GM19240 (cell line): Measurements from ENCODE around the gene PFN4.
A peak's percentile ranks its signal among the peaks of the same experiment; 100 is the strongest.
"Not testable (repeated sequence)": the region's sequence is repeated elsewhere in the genome, so short reads cannot be mapped to it uniquely, and the experiment has no call there.

Experiments
- DNase-seq: peaks from one replicate; pipeline ENCODE4 v3.0.0; 2011; ENCODE audit warnings: low spot score; ENCODE audit not compliant: insufficient read length

PFN4 gene

DNA sequence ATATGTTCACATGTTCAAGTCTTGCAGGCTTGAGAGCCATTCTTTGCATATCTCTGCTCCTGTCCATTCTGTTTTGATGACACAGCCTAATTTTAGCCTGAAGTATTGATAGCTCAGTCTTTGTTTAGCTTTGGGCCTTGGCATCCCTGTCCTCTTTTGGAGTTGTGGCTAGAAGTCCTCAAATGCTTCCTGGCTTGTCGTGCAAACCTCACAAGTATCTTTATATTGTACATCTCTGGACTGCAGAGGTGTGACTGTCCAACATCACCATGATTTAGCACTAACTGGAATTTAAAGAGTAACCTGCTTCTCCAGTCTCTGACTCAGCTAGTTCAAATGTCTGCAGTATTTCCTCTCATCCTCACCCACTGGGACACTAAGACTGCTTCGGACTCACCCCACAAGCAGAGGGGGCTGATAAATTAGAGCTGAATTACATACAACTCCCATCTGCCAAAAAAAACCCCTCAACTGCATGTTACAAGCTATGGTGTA lies 11.7 kb downstream of the PFN4 start:
- no peak for DNase-seq

DNA sequence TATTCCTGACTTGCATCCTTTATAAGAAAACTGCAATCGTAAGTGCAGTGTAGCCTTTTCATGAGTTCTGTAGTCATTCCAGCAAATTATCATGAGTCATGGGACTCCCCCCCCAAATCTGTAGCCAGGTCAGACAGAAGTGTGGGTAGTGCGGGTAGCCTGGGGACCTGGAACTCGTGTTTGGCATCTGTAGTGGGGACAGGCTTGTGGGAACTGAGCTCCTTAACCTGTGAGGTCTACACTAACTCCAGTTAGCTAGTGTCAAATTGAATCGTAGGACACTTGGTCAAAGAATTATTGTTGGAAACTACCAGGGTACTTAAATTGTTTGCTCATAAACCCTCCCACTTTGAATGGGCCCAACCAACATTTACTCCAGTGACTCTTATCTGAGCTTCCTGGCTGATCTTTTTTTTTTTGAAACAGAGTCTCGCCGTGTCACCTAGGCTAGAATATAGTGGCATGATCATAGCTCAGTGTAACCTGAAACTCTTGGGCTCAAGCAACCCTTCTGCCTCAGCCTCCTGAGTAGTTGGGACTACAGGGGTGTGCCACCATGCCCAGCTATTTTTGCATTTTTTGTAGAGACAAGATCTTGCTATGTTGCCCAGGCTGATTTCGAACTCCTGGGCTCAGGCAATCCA lies 12.4 kb downstream of the PFN4 start:
- DNase-seq: no peak

DNA sequence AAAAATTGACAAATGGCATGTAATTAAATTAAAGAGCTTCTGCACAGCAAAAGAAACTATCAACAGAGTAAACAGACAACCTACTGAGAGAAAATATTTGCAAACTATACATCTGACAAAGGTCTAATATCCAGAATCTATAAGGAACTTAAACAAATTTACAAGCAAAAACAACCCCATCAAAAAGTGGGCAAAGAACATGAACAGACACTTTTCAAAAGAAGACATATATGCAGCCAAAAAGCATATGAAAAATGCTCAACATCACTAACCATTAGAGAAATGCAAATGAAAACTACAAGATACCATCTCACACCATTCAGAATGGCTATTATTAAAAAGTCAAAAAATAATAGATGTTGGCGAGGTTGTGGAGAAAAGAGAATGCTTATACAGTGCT lies 13.7 kb downstream of the PFN4 start:
- not testable (repeated sequence) for DNase-seq

DNA sequence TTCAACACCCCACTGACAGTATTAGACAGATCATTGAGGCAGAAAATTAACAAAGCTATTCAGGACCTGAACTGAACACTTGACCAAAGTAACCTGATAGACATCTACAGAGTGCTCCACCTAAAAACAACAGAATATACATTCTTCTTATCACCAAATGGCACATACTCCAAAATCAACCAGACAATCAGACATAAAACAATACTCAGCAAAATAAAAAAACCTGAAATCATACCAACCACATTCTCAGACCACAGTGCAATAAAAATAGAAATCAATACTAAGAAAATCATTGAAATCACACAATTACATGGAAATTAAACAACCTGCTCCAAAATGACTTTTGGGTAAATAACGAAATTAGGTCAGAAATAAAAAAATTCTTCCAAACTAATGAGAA lies 15.8 kb downstream of the PFN4 start:
- no peak for DNase-seq

DNA sequence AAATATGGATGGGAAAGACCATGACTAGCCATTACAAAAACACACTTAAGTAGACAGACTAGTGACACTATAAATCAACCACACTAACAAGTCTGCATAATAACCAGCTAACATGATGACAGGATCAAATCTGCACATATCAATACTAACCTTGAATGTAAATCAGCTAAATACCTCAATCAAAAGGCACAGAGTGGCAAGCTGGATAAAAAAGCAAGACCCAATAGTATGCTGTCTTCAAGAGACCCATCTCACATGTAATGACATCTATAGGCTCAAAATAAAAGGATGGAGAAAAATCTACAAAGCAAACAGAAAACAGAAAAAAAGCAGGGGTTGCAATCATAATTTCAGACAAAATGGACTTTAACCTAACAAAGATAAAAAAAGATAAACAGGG lies 16.3 kb downstream of the PFN4 start:
- DNase-seq: no peak

DNA sequence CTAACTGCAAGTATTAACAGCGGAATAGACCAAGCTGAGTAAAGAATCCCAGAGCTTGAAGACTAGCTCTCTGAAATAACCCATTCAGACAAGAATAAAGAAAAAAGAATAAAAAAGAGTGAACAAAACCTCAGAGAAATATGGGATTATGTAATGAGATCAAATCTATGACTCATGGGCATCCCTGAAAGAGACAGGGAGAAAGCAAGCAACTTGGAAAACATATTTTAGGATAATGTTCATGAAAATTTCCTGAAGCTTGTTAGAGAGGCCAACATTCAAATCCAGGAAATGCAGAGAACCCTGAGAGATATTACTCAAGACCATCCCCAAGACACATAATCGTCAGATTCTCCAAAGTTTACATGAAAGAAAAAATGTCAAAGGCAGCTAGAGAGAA lies 17.3 kb downstream of the PFN4 start:
- DNase-seq: no peak

- DNase-seq: no peak
Measured at GRCh38 chr2:24104906-24105305, 18.2 kb downstream of the PFN4 start.

GRCh38 chr2:24104110-24104650 lies 19.0 kb downstream of the PFN4 start:
- DNase-seq: no peak

DNA sequence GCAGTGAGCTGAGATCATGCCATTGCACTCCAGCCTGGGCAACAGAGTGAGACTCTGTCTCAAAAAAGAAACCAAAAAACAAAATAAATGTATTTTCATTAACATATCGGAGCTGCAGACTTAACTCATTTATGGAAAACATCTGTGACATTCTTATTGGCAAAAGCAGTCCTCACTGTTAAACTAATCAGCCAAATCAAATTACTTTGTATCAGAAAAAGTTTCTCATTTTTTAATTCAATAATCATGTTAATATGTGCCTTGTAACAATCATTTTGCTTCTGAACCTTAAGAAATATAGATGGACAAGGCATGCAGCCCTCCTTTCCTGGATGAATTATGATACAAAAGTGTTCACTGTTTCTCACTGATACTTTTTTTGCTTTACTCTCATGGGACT lies 20.5 kb downstream of the PFN4 start:
- DNase-seq: no peak

- no peak for DNase-seq
Measured at GRCh38 chr2:24101992-24102391, 21.1 kb downstream of the PFN4 start.

DNA sequence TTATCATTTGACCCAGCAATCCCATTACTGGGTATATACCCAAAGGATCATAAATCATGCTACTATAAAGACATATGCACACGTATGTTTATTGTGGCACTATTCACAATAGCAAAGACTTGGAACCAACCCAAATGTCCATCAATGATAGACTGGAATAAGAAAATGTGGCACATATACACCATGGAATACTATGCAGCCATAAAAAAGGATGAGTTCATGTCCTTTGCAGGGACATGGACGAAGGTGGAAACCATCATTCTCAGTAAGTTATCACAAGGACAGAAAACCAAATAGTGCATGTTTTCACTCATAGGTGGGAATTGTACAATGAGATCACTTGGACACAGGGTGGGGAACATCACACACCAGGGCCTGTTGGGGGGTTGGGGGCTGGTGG lies 22.4 kb downstream of the PFN4 start:
- DNase-seq: not testable (repeated sequence)

DNA sequence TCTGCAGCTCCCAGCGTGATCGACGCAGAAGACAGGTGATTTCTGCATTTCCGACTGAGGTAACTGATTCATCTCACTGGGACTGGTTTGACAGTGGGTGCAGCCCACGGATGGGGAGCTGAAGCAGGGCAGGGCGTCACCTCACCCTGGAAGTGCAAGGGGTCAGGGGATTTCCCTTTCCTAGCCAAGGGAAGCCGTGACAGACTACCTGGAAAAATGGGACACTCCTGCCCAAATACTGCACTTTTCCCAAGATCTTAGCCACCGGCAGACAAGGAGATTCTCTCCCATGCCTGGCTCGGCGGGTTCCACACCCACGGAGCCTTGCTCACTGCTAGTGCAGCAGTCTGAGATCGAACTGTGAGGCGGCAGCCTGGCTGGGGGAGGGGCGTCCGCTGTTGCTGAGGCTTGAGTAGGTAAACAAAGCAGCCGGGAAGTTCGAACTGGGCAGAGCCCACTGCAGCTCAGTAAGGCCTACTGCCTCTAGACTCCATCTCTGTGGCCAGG lies 27.9 kb downstream of the PFN4 start:
- DNase-seq: not testable (repeated sequence)

- DNase-seq: not testable (repeated sequence)
Measured at GRCh38 chr2:24093270-24093669, 29.9 kb downstream of the PFN4 start.

DNA sequence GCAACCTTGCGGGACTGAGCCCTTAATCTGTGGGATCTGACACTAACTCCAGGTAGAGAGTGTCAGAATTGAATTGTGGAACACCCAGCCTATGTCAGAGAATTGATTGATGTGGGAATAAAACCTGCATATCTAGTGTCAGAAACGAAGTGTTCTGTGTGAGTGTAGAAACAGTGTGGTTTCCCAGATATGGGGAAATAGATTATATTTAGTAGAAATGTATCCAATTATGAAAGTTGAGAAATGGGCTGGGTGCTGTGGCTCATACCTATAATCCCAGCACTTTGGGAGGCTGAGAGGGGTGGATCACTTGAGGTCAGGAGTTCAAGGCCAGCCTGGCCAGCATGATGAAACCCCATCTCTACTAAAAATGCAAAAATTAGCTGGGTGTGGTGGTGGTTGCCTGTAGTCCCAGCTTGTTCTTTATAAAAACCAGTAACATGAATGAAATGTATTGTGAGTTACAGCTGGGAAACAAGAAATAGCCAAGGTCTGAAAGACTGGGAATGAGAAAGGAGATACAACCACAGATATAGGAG lies 34.2 kb downstream of the PFN4 start:
- DNase-seq: no peak

DNA sequence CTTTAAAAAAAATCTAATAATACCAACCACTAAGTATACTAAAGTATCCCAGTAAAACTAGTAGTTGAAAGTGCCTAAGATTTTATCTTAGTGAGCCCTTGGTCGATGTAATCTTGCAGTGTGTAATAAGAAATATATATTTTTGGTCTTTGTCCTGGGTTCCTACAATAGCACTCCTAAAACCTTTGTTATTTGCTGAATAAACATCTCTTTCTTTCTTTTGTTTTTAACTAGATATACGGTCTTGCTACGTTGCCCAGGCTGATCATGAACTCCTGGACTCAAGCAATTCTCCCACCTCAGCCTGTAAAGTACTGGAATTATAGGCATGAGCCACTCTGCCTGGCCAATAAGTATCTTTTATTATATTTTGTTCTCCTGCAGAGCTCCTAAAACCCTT lies 36.1 kb downstream of the PFN4 start:
- no peak for DNase-seq

DNA sequence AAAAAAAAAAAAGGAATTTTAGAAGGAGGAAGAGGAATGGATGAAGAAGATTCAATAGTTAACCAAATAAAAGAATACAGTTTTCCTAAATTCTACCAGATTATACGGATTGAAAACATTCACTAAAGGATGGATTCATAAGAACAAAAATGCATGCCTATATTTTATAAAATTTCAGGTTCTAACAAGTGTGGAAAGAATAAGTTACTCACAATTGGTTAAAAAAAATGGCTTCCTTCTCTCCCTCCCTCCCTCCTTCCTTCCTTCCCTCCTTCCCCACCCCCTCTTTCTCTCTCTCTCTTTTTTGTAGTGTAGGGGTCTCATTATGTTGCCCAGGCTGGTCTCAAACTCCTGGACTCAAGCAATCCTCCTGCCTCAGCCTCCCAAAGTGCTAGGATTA lies 36.9 kb downstream of the PFN4 start:
- DNase-seq: no peak

DNA sequence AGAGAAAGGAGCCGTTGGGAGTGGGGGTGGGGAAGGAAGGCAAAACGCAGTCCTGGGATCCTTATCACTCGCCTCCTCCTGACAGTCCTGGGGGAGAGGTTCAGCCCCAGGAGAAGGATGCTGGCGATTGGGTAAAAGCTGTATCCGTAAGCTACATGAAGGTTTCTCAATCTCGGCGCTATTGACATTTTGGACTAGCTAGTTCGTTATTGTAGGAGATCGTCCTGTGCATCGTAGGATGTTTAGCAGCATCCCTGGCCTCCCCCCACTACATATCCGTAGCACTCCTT lies 38.0 kb downstream of the PFN4 start:
- no peak for DNase-seq

GRCh38 chr2:24084386-24085199 lies 38.5 kb downstream of the PFN4 start, which contains the start of gene TP53I3:
Gene TP53I3 (minus strand): TSS chr2:24084834. CDS start chr2:24084326, 508 bp downstream.
- DNase-seq: peak; percentile 67

DNA sequence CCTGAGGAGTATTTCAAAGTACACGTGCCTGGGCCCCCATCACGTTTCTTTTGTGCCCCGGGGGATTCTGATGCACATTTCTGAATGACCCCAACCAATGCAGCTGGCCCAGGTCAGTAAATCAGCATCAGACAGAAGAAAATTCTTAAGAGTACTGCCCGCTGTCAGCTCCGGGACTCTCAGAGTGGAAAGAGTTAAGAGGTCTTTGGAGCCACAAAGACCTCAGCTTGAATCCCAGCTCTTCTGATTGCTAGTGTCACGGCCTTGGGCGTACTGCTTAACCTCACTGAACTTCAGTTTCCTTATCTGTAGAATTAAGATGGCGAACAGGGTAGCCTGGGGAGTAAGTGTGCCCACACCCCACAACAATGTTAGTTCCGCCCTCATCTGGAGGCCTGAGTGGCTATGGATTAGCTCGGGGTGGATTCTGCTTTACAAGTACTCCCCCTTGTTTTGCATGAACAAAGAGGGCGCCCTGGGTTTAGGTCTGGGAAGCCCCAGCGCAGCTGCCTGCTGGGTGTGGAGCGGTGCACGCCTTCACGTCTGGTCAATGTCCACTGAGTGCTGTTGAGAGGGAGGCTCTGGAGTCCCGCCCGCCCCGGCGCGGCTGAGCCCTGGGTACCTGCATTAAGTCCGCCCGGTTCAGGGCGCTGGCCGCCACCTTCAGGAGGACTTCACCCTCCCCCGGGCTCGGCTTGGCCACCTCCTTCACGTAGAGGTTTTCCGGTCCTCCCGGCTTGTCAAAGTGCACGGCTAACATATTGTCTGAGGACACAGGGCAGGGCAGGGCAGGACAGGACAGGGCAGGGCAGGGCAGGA lies 39.4 kb downstream of the PFN4 start:
- DNase-seq: peak; percentile 45

- DNase-seq: no peak
Measured at GRCh38 chr2:24082787-24083566, 40.2 kb downstream of the PFN4 start.

DNA sequence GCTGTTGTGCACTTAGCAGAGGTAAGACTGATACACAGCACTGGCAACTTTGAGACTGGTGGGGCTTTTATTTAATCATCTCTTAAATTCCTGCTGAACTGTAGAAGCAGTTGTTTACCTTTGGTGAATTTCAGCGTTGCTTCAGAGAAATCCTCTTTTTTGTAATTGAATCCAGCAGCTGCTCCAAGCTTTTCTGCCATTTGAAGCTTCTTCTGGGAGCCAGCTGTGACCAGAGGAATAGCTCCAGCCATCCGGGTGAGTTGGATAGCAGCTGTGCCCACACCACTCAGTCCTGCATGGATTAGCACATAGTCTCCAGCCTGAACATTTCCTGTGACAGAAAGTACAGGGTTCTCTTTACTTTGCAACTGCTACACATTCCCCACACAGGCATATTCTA lies 42.4 kb downstream of the PFN4 start:
- DNase-seq: no peak
